ENCODE data around the gene ABI1. TPM values are rescaled to one million over a fixed set of nuclear protein-coding genes. Genes with fewer than 3 reads are reported as not detected.
A peak's percentile ranks its signal among the peaks of the same experiment; 100 is the strongest.

ABI1 gene
- total and polyA plus RNA-seq, 2 of the 4 experiments (the other 2 are of a cell fraction), result 49.6 to 71.3 TPM

GRCh38 chr10:26861205-26861998, 644 bp upstream of the ABI1 start:
- H4K5ac ChIP-seq (ENCODE audit: low read depth, low read length), result no peak overlapping the region
- no peaks in the 10 kb centered on the region for H3K36me3 ChIP-seq (ENCODE audit: control insufficient read depth, insufficient read depth, low read length)
- BruUV-seq (replicated peaks), result no TSS peak
- no peak overlapping the region for H3K56ac ChIP-seq (ENCODE audit: extremely low read depth, insufficient read depth, low read length)
- intact Hi-C loops (cut with micrococcal nuclease) (loop anchor here (1.0 to 5.0 kb wide), 2 partner anchors 19 to 114 kb away; no protein-coding TSS in a partner anchor), dilution Hi-C loops (cut with HindIII; ENCODE audit: low sequenced_read_pairs, unreplicated experiment) (no loop called here), in situ Hi-C loops (cut with MboI; ENCODE audit: low sequenced_read_pairs) (no loop called here)
- H3K9ac ChIP-seq (ENCODE audit: low read depth, low read length), result no peak overlapping the region
- H3K14ac ChIP-seq (replicated peaks; ENCODE audit: low read depth, low read length), result no peak overlapping the region
- 0 out of 2 replicates have a peak, but pooled peaks cover 2% of the 10 kb centered on the region for H3K4me1 ChIP-seq (ENCODE audit: control insufficient read depth, insufficient read depth, low read length)
- no peak overlapping the region for H2BK15ac ChIP-seq (ENCODE audit: low read depth, low read length)
- peak overlapping the region; percentile 68 for H2AFZ ChIP-seq (replicated peaks; ENCODE audit: low read length, poor library complexity)
- no peak overlapping the region for H2BK120ac ChIP-seq (ENCODE audit: low read depth, low read length)
- no peak overlapping the region for H3K18ac ChIP-seq (ENCODE audit: low read depth, low read length)
- H3K27me3 ChIP-seq (ENCODE audit: control insufficient read depth, insufficient read depth, low read length), result peaks cover 5% of the 10 kb centered on the region
- H4K91ac ChIP-seq (ENCODE audit: insufficient read depth, low read depth, low read length), result no peak overlapping the region
- no peak overlapping the region for H2AK5ac ChIP-seq (ENCODE audit: low read depth, low read length)
- no peak overlapping the region for H2AK9ac ChIP-seq (replicated peaks; ENCODE audit: low read depth, low read length, poor library complexity)
- no peak; the same call in 1 of the 2 replicates for ATAC-seq (ENCODE audit: low read depth)
- no peak for DNase-seq
- no peak overlapping the region for H3K4me3 ChIP-seq (ENCODE audit: insufficient read depth, low read depth, low read length)
- peak overlapping the region; percentile 63; the same call in 1 of the 2 replicates for H3K4me2 ChIP-seq (ENCODE audit: low read depth, low read length)
- peaks cover 0 to 17% of the 10 kb centered on the region in 2 experiments; a peak in 2 of 4 replicates for H3K79me1 ChIP-seq (ENCODE audit: low read depth in 1 of 2, low read length in 2 of 2)
- H2BK20ac ChIP-seq (ENCODE audit: low read depth, low read length), result no peak overlapping the region
- no peak for TF ChIP-seq CEBPB (IDR thresholded peaks at IDR 0.05; ENCODE audit: low read depth, low read length)
- TF ChIP-seq CTCF (conservative IDR thresholded peaks at IDR 0.05; ENCODE audit: low read depth, low read length), result peak; percentile 63
- TF ChIP-seq RAD21 (IDR thresholded peaks at IDR 0.05; ENCODE audit: low read length), result peak; percentile 49
- TF ChIP-seq SMC3 (IDR thresholded peaks at IDR 0.05; ENCODE audit: low read depth, low read length), result peak; percentile 8; the same call in 1 of the 2 replicates
- peak overlapping the region in 1 of 2 experiments; percentile 38; a peak in 1 of 4 replicates for H4K8ac ChIP-seq (ENCODE audit: low read depth in 2 of 2, low read length in 2 of 2)
- ChIA-PET CTCF (interaction anchor here (0.5 to 1.9 kb wide), 8 partner anchors 10 to 355 kb away, joined by 3 to 11 read pairs (median 3); no protein-coding TSS in a partner anchor), POLR2A (ENCODE audit: unreplicated experiment) (no interaction called here)
- peaks cover 8% of the 10 kb centered on the region; the same call in 1 of the 2 replicates for H3K9me1 ChIP-seq (ENCODE audit: insufficient read depth, low read length)
- H2BK5ac ChIP-seq (ENCODE audit: low read depth, low read length, poor library complexity, severe bottlenecking), result no peak overlapping the region
- WGBS, 2 experiments (ENCODE audit: extremely low coverage in 2 of 2, insufficient read length in 1 of 2), result 82% methylated on average over 3 of the region's 24 CpGs; no CpG with 5 or more reads in 1 of the 2 experiments
- H3K23ac ChIP-seq (ENCODE audit: low read depth, low read length), result no peak overlapping the region
- H3K9me3 ChIP-seq (ENCODE audit: control insufficient read depth, insufficient read depth, low read length), result no peaks in the 10 kb centered on the region
- H3K4ac ChIP-seq (ENCODE audit: low read depth, low read length), result no peak overlapping the region
- H4K20me1 ChIP-seq (ENCODE audit: insufficient read depth, low read length), result peaks cover 23% of the 10 kb centered on the region; the same call in 1 of the 2 replicates
- H3K27ac ChIP-seq (ENCODE audit: insufficient read depth, low read length), result no peak overlapping the region
